HG03175 (cell line): Measurements from ENCODE around the gene ZNF469.

Experiments used
- ATAC-seq: cut with Tn5 transposase; IDR thresholded peaks from one replicate; pipeline ENCODE4 v1.9.1; 2021; ENCODE audit warnings: mild to moderate bottlenecking, moderate library complexity; ENCODE audit not compliant: unreplicated experiment

ZNF469 gene

DNA sequence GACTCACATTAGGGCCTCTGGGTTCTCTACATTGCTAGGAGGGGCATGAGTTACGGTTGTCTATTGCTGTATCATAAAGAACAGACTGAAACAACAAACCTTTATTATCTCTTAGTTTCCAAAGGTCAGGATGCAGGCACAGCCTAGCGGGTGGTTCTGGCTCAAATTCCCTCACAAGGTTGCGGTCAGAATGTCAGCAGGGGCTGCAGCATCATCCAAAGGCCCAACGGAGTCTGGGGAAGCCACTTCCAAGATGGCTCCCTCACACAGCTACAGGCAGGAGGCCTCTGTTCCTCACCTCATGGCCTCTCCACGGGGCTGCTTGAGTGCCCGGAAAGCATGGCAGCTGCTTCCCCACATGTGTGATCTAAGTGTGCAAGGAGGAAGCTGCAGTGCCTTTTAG, 40.7 kb downstream of the ZNF469 start:
- no peak for ATAC-seq

DNA sequence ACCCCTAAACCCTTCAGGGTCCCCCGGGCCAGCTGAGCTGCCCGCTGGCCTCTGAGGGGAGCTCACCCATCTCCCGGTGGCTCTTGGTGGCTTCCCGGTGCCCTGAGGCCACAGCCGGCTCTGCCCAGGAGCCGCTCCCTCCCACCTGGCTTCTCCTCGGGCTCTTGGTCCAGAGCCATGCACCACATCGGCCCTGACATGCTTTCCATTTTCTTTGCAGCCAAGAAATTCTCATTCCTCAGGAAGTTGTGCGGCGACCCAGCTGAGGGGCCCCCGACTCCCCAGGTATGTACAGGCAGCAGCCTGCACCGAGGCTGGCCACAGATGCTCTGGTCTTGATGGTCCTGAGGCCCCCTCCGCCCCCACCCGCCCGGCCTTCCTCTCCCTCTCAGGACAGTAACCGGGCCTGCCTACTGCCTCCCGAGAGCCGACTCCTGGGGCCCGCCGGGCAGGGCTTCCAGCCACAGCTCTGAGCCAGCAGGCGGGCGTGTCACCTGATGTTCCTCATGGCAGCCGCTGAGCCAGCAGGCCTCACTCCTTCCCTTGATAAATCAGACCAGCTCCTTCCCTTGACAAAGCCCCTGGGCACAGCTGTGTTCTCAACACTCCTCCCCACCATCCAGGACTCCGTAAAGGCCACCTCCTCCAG, 42.0 kb downstream of the ZNF469 start:
- ATAC-seq, result no peak

DNA sequence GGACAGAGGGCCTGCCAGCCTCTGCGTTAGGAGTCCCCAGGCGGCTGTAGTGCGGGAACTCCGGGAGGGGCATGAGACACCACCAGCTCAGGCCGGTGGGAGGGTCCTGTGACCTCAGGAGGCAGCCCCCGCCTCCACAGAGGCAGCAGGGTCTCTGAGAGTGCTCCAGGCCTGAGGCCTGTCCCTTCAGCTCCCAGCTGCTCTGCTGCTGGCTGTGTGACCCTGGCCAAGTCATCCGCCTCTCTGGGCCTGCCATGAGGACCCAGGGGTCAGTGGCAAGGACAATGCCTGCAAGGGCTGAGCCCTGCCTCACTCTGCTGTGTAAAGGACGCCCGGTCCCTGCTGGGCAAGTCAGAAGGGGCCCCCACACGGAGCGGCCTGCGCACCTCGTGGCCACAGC, 43.3 kb downstream of the ZNF469 start:
- ATAC-seq, result no peak

DNA sequence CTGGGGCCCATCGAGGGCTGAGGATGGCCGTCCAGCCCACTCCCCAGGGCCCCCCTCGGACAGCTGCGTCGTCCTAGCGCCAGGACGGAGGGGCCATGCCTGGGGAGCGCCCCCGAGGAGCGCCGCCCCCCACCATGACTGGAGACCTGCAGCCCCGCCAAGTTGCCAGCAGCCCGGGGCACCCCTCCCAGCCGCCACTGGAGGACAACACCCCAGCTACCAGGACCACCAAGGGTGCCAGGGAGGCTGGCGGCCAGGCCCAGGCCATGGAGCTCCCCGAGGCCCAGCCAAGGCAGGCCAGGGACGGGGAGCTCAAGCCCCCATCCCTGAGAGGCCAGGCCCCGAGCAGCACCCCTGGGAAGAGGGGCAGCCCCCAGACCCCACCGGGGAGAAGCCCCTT, 44.6 kb downstream of the ZNF469 start:
- ATAC-seq, result no peak

DNA sequence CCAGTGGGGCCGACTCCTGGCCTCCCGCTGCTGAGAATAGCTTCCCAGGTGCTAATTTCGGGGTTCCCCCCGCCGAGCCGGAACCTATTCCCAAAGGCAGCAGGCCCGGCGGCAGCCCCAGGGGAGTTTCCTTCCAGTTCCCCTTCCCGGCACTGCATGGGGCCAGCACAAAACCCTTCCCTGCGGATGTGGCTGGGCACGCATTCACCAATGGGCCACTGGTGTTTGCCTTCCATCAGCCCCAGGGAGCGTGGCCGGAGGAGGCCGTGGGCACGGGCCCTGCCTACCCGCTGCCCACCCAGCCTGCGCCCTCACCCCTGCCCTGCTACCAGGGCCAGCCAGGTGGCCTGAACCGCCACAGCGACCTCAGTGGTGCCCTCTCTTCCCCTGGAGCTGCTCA, 45.4 kb downstream of the ZNF469 start:
- no peak for ATAC-seq

DNA sequence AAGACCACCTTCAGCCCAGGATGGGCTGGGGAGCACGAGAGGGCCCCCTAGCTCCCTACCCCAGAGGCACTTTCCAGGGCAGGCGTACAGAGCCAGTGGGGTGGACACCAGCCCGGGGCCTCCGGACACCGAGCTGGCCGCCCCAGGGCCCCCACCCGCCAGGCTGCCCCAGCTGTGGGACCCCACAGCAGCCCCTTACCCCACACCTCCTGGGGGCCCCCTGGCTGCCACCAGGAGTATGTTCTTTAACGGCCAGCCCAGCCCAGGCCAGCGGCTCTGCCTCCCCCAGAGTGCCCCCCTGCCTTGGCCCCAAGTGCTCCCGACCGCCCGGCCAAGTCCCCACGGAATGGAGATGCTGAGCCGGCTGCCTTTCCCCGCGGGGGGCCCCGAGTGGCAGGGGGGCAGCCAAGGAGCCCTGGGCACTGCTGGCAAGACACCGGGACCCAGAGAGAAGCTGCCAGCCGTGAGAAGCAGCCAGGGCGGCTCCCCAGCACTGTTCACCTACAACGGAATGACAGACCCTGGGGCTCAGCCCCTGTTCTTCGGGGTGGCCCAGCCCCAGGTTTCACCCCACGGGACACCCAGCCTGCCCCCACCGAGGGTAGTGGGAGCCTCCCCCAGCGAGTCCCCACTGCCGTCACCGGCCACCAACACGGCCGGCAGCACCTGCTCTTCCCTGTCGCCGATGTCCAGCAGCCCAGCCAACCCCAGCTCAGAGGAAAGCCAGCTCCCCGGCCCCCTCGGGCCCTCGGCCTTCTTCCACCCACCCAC, 46.0 kb downstream of the ZNF469 start:
- ATAC-seq, result no peak

DNA sequence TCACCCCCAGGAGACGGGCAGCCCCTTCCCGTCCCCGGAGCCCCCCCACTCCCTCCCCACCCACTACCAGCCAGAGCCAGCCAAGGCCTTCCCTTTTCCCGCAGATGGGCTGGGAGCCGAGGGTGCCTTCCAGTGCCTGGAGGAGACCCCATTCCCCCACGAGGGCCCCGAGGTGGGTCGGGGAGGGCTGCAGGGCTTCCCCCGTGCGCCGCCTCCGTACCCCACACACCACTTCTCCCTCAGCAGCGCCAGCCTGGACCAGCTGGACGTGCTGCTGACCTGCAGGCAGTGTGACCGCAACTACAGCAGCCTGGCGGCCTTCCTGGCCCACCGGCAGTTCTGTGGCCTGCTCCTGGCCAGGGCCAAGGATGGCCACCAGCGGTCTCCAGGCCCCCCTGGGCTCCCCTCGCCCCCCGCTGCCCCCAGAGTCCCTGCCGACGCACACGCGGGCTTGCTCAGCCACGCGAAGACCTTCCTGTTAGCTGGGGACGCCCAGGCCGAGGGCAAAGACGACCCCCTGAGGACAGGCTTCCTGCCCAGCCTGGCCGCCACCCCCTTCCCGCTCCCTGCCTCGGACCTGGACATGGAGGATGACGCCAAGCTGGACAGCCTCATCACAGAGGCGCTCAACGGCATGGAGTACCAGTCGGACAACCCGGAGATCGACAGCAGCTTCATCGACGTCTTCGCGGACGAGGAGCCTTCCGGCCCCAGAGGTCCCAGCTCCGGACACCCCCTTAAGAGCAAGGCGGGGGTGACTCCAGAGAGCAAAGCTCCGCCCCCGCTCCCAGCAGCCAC, 46.8 kb downstream of the ZNF469 start:
- ATAC-seq, result no peak

DNA sequence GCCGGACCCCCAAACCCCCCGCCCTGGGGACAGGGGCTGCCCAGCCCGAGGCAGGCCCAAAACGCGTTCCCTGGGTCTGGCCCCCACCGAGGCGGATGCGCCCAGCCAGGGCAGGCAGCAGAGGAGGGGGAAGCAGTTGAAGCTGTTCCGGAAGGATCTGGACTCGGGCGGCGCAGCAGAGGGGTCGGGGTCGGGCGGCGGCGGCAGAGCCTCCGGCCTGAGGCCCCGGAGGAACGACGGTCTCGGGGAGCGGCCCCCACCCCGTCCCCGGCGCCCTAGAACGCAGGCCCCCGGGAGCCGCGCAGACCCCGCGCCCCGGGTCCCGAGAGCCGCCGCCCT, 47.4 kb downstream of the ZNF469 start:
- ATAC-seq, result peak; percentile 18

DNA sequence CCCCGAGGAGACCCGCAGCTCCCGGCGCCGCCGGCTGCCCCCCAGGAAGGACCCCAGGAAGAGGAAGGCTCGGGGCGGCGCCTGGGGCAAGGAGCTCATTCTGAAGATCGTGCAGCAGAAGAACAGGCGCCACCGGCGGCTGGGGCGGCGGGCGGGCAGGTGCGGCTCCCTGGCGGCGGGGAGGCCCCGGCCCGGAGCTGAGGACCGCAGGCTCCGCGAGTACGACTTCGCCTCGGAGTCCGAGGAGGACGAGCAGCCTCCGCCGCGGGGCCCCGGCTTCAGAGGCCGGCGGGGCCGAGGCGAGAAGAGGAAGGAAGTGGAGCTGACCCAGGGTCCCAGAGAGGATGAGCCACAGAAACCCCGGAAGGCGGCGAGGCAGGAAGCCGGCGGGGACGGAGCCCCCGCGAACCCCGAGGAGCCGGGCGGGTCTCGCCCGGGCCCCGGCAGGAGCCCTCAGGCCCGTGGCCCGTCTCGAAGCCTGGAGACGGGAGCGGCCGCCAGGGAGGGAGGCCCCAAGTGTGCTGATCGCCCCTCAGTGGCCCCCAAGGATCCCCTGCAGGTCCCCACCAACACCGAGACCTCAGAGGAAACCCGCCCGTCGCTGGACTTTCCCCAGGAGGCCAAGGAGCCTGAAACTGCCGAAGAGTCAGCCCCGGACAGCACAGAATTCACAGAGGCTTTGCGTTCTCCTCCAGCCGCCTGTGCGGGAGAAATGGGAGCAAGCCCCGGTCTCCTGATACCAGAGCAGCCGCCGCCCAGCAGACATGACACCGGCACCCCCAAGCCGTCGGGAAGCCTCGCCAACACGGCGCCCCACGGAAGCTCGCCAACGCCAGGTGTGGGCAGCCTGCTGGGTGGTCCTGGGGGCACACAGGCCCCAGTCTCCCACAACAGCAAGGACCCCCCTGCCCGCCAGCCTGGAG, 48.0 kb downstream of the ZNF469 start:
- peak; percentile 63 for ATAC-seq

DNA sequence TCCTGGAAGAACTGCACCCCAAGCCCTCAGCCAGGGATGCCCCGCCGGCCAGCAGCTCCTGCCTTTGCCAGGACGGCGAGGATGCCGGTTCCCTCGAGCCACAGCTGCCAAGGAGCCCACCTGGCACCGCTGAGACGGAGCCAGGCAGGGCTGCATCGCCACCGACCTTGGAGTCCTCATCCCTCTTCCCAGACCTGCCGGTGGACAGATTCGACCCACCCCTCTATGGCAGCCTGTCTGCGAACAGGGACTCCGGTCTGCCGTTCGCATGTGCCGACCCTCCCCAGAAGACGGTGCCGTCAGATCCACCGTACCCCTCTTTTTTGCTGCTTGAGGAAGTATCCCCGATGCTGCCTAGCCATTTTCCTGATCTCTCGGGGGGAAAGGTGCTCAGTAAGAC, 48.9 kb downstream of the ZNF469 start:
- no peak for ATAC-seq

DNA sequence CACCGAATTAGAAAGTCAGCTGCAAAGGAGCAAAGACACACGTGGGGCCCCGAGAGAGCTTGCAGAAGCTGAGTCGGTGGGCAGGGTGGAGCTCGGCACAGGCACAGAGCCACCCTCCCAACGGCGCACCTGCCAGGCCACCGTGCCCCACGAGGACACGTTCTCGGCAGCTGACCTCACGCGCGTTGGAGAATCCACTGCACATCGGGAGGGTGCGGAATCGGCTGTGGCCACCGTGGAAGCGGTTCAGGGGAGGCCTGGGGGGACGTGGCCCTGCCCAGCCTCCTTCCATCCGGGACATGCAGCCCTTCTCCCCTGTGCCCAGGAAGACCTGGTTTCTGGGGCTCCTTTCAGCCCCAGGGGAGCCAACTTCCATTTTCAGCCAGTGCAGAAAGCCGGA, 49.4 kb downstream of the ZNF469 start:
- ATAC-seq, result no peak
